ENCODE measurements around the gene TUBB4B.
A peak's percentile ranks its signal among the peaks of the same experiment; 100 is the strongest.
"Not testable (repeated sequence)": the region's sequence is repeated elsewhere in the genome, so short reads cannot be mapped to it uniquely, and the experiment has no call there.

Gene TUBB4B

GRCh38 chr9:137251490-137252268, 10.6 kb downstream of the TUBB4B start:
- no peak for DNase-seq (ENCODE audit: low read depth in 2 of 2)

GRCh38 chr9:137252555-137253506, 11.7 kb downstream of the TUBB4B start:
- no peak for DNase-seq (ENCODE audit: low read depth in 2 of 2)

GRCh38 chr9:137253717-137254623, 12.9 kb downstream of the TUBB4B start:
- no peak for DNase-seq (ENCODE audit: low read depth in 2 of 2)

GRCh38 chr9:137254624-137255447, 13.7 kb downstream of the TUBB4B start, which contains the start of gene NELFB:
NELFB (plus strand) TSS chr9:137255327.
- peak; percentile 95 to 96 for DNase-seq (ENCODE audit: low read depth in 2 of 2)

- peak in 1 of 2 donors; percentile 14 for DNase-seq (ENCODE audit: low read depth in 2 of 2)
These were observed 14.5 kb downstream of the TUBB4B start for GRCh38 chr9:137255448-137256114.

- DNase-seq (ENCODE audit: low read depth in 2 of 2) = no peak
These were observed 15.3 kb downstream of the TUBB4B start for GRCh38 chr9:137256362-137256761.

- DNase-seq (ENCODE audit: low read depth in 2 of 2) = no peak
These were observed 15.8 kb downstream of the TUBB4B start for GRCh38 chr9:137256856-137257255.

GRCh38 chr9:137262173-137262908, 21.3 kb downstream of the TUBB4B start:
- DNase-seq (ENCODE audit: low read depth in 2 of 2) = not testable (repeated sequence)

- DNase-seq (ENCODE audit: low read depth in 2 of 2) = no peak
These were observed 21.8 kb downstream of the TUBB4B start for GRCh38 chr9:137262909-137263285.

- no peak for DNase-seq (ENCODE audit: low read depth in 2 of 2)
These were observed 22.4 kb downstream of the TUBB4B start for GRCh38 chr9:137263506-137263905.

- DNase-seq (ENCODE audit: low read depth in 2 of 2) = no peak
These were observed 23.0 kb downstream of the TUBB4B start for GRCh38 chr9:137264067-137264466.

GRCh38 chr9:137265496-137266161, 24.5 kb downstream of the TUBB4B start:
- DNase-seq (ENCODE audit: low read depth in 2 of 2) = no peak

- no peak for DNase-seq (ENCODE audit: low read depth in 2 of 2)
These were observed 25.1 kb downstream of the TUBB4B start for GRCh38 chr9:137266162-137266527.

GRCh38 chr9:137266585-137267453, 25.7 kb downstream of the TUBB4B start:
- DNase-seq (ENCODE audit: low read depth in 2 of 2) = no peak

GRCh38 chr9:137267933-137268355, 26.9 kb downstream of the TUBB4B start:
- no peak for DNase-seq (ENCODE audit: low read depth in 2 of 2)

- DNase-seq (ENCODE audit: low read depth in 2 of 2) = no peak
These were observed 27.6 kb downstream of the TUBB4B start for GRCh38 chr9:137268538-137269201.

- no peak for DNase-seq (ENCODE audit: low read depth in 2 of 2)
These were observed 28.2 kb downstream of the TUBB4B start for GRCh38 chr9:137269231-137269772.

All from stimulated activated CD8-positive, alpha-beta memory T cell treated with anti-CD3 and anti-CD28 coated beads, Interleukin-2, amount 100 ng/mL, for 1 hour (primary cell).